Transverse colon (tissue), 4 donors: ENCODE results near the gene STARD10.
A peak's percentile ranks its signal among the peaks of the same experiment; 100 is the strongest.

Experiments
- EP300 ChIP-seq: sonication (generic); formaldehyde crosslinking; IDR thresholded peaks from one replicate; pipeline ENCODE4 v1.6.1; 2017; ENCODE audit warnings: antibody characterized with exemption, low read depth
- POLR2A ChIP-seq: fragments of 450-650 bp; IDR thresholded peaks from one replicate; pipeline ENCODE4 v1.6.1; 2016; ENCODE audit warnings: antibody characterized with exemption, mild to moderate bottlenecking, moderate library complexity
- POLR2AphosphoS5 ChIP-seq, 3 donors: sonication (generic); formaldehyde crosslinking; IDR thresholded peaks; one replicate each; pipeline ENCODE4 v1.6.1; 2016; ENCODE audit warnings: antibody characterized with exemption in 3 of 3
- TF ChIP-seq, protein P1 (sequence below), 5 experiments: fragments of 200-600 bp in 3 of 5; fragments of 450-650 bp in 2 of 5; sonication (generic) in 3 of 5; IDR thresholded peaks; 1 replicate in 2 of 5; 2 replicates in 3 of 5; pipeline ENCODE4 v1.5.1; 2016 to 2017; ENCODE audit warnings: antibody characterized with exemption in 5 of 5, inconsistent platforms in 3 of 5, mild to moderate bottlenecking in 2 of 5, moderate library complexity in 1 of 5

DNA sequence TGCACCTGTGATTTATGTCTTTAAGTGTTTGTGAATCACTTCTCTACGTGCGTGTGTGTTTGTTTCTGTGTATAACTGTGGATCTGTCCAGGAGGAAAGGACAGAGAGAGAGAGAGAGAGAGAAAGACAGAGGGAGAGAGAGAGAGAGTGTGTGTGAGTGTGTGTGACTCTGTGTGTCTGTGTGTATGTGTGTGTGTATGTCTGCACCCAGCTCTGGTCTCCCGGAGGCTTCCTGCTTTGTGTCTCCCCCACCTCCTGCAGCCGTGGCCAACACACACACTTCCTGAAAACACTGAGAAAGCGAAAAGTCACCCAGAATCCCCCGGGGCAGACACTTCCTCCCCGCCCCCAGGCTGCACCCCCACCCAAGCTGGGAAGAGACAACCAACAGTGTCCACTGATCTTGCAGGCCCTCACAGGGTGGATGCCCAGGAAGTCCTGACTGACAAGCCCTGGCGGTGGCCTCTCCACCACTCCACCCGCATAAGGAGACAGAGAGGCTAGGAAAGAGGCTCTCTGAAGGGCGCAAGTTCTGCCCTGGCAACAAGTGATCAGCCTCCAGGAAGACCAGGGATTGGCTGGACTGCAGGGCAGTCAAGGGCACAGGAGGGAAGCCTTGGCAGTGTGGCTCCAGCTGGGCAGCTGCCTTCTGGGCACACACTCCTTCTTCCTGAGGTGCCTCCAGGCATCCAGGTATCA lies 71.6 kb downstream of the STARD10 start:
- TF ChIP-seq, protein P1, sequence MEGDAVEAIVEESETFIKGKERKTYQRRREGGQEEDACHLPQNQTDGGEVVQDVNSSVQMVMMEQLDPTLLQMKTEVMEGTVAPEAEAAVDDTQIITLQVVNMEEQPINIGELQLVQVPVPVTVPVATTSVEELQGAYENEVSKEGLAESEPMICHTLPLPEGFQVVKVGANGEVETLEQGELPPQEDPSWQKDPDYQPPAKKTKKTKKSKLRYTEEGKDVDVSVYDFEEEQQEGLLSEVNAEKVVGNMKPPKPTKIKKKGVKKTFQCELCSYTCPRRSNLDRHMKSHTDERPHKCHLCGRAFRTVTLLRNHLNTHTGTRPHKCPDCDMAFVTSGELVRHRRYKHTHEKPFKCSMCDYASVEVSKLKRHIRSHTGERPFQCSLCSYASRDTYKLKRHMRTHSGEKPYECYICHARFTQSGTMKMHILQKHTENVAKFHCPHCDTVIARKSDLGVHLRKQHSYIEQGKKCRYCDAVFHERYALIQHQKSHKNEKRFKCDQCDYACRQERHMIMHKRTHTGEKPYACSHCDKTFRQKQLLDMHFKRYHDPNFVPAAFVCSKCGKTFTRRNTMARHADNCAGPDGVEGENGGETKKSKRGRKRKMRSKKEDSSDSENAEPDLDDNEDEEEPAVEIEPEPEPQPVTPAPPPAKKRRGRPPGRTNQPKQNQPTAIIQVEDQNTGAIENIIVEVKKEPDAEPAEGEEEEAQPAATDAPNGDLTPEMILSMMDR (IDR thresholded peaks at IDR 0.05) = peak in 1 of 5 experiments; percentile 17
- TF ChIP-seq POLR2A = peak; percentile 82
- TF ChIP-seq EP300 = no peak
- peak; percentile 62 to 76 (median 64) for TF ChIP-seq POLR2AphosphoS5 (IDR thresholded peaks at IDR 0.05)
